ENCODE data around the gene ANAPC2.

GRCh38 chr9:137168904-137169856 is 19.2 kb downstream of the ANAPC2 start:
- TF ChIP-seq SIN3A (IDR thresholded peaks at IDR 0.05; ENCODE audit: borderline replicate concordance, insufficient read depth, low read depth, low read length) (no peak), POLR2AphosphoS5 (IDR thresholded peaks at IDR 0.05; ENCODE audit: low read depth, low read length) (no peak), TCF7L2 (IDR thresholded peaks at IDR 0.05; ENCODE audit: low read depth, low read length) (no peak)
- TF ChIP-seq, protein P1, sequence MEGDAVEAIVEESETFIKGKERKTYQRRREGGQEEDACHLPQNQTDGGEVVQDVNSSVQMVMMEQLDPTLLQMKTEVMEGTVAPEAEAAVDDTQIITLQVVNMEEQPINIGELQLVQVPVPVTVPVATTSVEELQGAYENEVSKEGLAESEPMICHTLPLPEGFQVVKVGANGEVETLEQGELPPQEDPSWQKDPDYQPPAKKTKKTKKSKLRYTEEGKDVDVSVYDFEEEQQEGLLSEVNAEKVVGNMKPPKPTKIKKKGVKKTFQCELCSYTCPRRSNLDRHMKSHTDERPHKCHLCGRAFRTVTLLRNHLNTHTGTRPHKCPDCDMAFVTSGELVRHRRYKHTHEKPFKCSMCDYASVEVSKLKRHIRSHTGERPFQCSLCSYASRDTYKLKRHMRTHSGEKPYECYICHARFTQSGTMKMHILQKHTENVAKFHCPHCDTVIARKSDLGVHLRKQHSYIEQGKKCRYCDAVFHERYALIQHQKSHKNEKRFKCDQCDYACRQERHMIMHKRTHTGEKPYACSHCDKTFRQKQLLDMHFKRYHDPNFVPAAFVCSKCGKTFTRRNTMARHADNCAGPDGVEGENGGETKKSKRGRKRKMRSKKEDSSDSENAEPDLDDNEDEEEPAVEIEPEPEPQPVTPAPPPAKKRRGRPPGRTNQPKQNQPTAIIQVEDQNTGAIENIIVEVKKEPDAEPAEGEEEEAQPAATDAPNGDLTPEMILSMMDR (IDR thresholded peaks at IDR 0.05), result no peak
- TF ChIP-seq, protein P2, sequence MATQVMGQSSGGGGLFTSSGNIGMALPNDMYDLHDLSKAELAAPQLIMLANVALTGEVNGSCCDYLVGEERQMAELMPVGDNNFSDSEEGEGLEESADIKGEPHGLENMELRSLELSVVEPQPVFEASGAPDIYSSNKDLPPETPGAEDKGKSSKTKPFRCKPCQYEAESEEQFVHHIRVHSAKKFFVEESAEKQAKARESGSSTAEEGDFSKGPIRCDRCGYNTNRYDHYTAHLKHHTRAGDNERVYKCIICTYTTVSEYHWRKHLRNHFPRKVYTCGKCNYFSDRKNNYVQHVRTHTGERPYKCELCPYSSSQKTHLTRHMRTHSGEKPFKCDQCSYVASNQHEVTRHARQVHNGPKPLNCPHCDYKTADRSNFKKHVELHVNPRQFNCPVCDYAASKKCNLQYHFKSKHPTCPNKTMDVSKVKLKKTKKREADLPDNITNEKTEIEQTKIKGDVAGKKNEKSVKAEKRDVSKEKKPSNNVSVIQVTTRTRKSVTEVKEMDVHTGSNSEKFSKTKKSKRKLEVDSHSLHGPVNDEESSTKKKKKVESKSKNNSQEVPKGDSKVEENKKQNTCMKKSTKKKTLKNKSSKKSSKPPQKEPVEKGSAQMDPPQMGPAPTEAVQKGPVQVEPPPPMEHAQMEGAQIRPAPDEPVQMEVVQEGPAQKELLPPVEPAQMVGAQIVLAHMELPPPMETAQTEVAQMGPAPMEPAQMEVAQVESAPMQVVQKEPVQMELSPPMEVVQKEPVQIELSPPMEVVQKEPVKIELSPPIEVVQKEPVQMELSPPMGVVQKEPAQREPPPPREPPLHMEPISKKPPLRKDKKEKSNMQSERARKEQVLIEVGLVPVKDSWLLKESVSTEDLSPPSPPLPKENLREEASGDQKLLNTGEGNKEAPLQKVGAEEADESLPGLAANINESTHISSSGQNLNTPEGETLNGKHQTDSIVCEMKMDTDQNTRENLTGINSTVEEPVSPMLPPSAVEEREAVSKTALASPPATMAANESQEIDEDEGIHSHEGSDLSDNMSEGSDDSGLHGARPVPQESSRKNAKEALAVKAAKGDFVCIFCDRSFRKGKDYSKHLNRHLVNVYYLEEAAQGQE (IDR thresholded peaks at IDR 0.05; ENCODE audit: insufficient read depth in 1 of 2, low read depth in 2 of 2, low read length in 1 of 2), result peak in 1 of 2 experiments; percentile 51; a peak in 1 of 4 replicates

All from Panc1 (cell line).